Nephron progenitor cell (in vitro differentiated cells): ENCODE data around the gene SLC4A1AP.

Source experiments
- DNase-seq: peaks from one replicate; pipeline ENCODE4 v3.0.0; 2021
- H3K27ac Mint-ChIP-seq: 2 replicates; pipeline ENCODE4 v1.8.0; 2021; ENCODE audit warnings: mild to moderate bottlenecking, moderate library complexity, mixed read lengths
- H3K27me3 Mint-ChIP-seq: 2 replicates; pipeline ENCODE4 v1.8.0; 2021; ENCODE audit warnings: mild to moderate bottlenecking, low read depth, mixed read lengths; ENCODE audit not compliant: poor library complexity
- H3K36me3 Mint-ChIP-seq: 2 replicates; pipeline ENCODE4 v1.8.0; 2021; ENCODE audit warnings: low read depth, mixed read lengths
- H3K4me1 Mint-ChIP-seq: 2 replicates; pipeline ENCODE4 v1.8.0; 2021; ENCODE audit warnings: mixed read lengths
- H3K4me3 Mint-ChIP-seq: 2 replicates; pipeline ENCODE4 v1.8.0; 2021; ENCODE audit warnings: mild to moderate bottlenecking, moderate library complexity, mixed read lengths
- H3K9me3 Mint-ChIP-seq: 2 replicates; pipeline ENCODE4 v1.8.0; 2021; ENCODE audit warnings: mild to moderate bottlenecking, moderate library complexity, mixed read lengths
- CTCF ChIP-seq: fragments of 200-600 bp; sonication (generic); IDR thresholded peaks from 2 replicates; pipeline ENCODE4 v1.5.0; 2021; ENCODE audit warnings: antibody characterized with exemption

SLC4A1AP gene

GRCh38 chr2:27685577-27685976 lies 21.9 kb downstream of the SLC4A1AP start:
- no peak for TF ChIP-seq CTCF
- H3K4me1 Mint-ChIP-seq, result no peaks in the 10 kb centered on the region
- no peaks in the 10 kb centered on the region for H3K9me3 Mint-ChIP-seq
- no peaks in the 10 kb centered on the region for H3K27me3 Mint-ChIP-seq
- H3K27ac Mint-ChIP-seq, result no peak overlapping the region
- no peak for DNase-seq
- H3K4me3 Mint-ChIP-seq, result no peak overlapping the region
- peaks cover 32% of the 10 kb centered on the region for H3K36me3 Mint-ChIP-seq

- Mint-ChIP-seq H3K36me3 (peaks cover 27% of the 10 kb centered on the region), H3K9me3 (no peaks in the 10 kb centered on the region), H3K4me1 (no peaks in the 10 kb centered on the region), H3K4me3 (no peak overlapping the region), H3K27ac (no peak overlapping the region), H3K27me3 (no peaks in the 10 kb centered on the region)
- DNase-seq, result no peak
- no peak for TF ChIP-seq CTCF
Measured at GRCh38 chr2:27687232-27687631, 23.5 kb downstream of the SLC4A1AP start.

GRCh38 chr2:27689424-27689823 lies 25.7 kb downstream of the SLC4A1AP start:
- Mint-ChIP-seq H3K9me3 (no peaks in the 10 kb centered on the region), H3K27ac (no peak overlapping the region), H3K36me3 (peaks cover 28% of the 10 kb centered on the region), H3K4me3 (no peak overlapping the region), H3K27me3 (no peaks in the 10 kb centered on the region), H3K4me1 (no peaks in the 10 kb centered on the region)
- DNase-seq, result no peak
- no peak for TF ChIP-seq CTCF

GRCh38 chr2:27690052-27690451 lies 26.4 kb downstream of the SLC4A1AP start:
- no peak for DNase-seq
- H3K27me3 Mint-ChIP-seq, result no peaks in the 10 kb centered on the region
- H3K36me3 Mint-ChIP-seq, result peaks cover 22% of the 10 kb centered on the region
- H3K4me3 Mint-ChIP-seq, result no peak overlapping the region
- TF ChIP-seq CTCF, result no peak
- no peak overlapping the region for H3K27ac Mint-ChIP-seq
- no peaks in the 10 kb centered on the region for H3K9me3 Mint-ChIP-seq
- H3K4me1 Mint-ChIP-seq, result no peaks in the 10 kb centered on the region

GRCh38 chr2:27697660-27698059 lies 34.0 kb downstream of the SLC4A1AP start:
- H3K9me3 Mint-ChIP-seq, result no peaks in the 10 kb centered on the region
- no peaks in the 10 kb centered on the region for H3K27me3 Mint-ChIP-seq
- DNase-seq, result no peak
- H3K4me1 Mint-ChIP-seq, result no peaks in the 10 kb centered on the region
- TF ChIP-seq CTCF, result no peak
- H3K4me3 Mint-ChIP-seq, result no peak overlapping the region
- H3K36me3 Mint-ChIP-seq, result peaks cover 18% of the 10 kb centered on the region
- no peak overlapping the region for H3K27ac Mint-ChIP-seq

- DNase-seq, result no peak
- Mint-ChIP-seq H3K4me3 (no peak overlapping the region), H3K9me3 (no peaks in the 10 kb centered on the region), H3K36me3 (peaks cover 7% of the 10 kb centered on the region), H3K4me1 (peaks cover 21% of the 10 kb centered on the region), H3K27ac (no peak overlapping the region), H3K27me3 (no peaks in the 10 kb centered on the region)
- no peak for TF ChIP-seq CTCF
Measured at GRCh38 chr2:27701676-27702075, 38.0 kb downstream of the SLC4A1AP start.
